WI38 (cell line): ENCODE measurements around the gene SYF2.
A peak's percentile ranks its signal among the peaks of the same experiment; 100 is the strongest.

Experiments
- H3K4me3 ChIP-seq: 2 replicates; pipeline ENCODE4 v1.5.1; 2011; ENCODE audit warnings: low read depth, mild to moderate bottlenecking, control low read depth, low read length
- CTCF ChIP-seq: IDR thresholded peaks from 2 replicates; pipeline ENCODE4 v1.5.1; 2012; ENCODE audit warnings: low read depth, mild to moderate bottlenecking, control low read depth, low read length

The SYF2 gene

DNA sequence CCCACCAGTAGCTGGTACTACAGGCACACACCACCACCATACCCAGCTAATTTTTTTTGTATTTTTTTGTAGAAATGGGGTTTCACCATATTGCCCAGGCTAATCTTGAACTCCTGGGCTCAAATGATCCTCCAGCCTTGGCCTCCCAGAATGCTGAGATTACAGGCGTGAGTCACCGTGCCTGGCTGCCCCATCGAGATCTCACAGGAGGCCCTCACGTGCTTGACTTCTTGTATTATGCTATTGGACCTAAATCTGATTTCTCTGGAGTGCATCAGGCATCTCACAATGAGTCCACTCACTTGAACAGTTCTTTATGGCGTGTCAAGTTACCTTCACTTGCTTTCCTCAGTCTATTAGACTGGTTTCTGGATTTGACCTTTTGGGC is 24.3 kb upstream of the SYF2 start:
- H3K4me3 ChIP-seq, result no peak overlapping the region
- no peak for TF ChIP-seq CTCF

- no peak overlapping the region for H3K4me3 ChIP-seq
- no peak for TF ChIP-seq CTCF
Measured at GRCh38 chr1:25255706-25256577, 23.6 kb upstream of the SYF2 start.

- TF ChIP-seq CTCF, result no peak
- no peak overlapping the region for H3K4me3 ChIP-seq
Measured at GRCh38 chr1:25253911-25254310, 21.6 kb upstream of the SYF2 start.

- TF ChIP-seq CTCF, result no peak
- peak overlapping the region; percentile 98 for H3K4me3 ChIP-seq
Measured at GRCh38 chr1:25247829-25248754, 15.8 kb upstream of the SYF2 start.

DNA sequence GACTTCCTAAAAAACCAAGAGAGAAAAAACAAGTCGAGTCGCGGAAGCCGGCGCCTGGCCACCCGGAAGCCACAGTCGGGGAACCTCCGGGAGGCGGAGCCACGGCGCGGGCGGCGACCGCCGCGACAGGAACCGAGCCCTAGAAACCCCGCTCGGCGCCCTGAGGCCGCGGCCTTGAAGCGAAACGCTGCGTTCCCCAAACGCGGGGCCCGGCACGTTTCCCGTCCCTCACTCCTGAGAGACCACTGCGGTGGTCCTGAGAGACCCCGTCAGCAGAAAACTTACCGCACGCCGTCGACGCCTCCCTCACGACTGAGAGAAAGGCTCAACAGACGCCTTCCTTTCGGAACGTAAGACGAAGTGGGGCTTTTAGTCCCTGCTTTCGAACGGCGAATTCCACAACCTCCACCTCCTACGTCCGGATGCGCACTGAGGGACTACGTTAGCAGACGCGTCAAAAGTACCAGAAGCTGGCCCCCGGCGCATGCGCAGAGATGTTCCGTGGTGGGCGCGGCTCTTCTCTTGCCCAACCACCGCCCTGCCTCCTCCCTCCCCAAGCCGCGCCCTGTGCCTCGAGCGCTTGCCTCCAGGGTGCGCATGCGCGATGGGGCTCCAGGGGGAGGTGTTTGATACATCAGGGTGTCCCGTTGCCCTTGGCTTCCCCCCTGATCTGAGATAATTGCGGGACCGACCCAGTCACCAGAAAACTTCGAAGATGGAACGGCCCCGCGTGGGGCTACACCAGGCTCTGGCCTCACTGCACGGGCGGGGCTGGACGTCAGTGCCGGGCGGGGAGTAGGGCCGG is 14.9 kb upstream of the SYF2 start, which contains the start of gene RSRP1:
Gene RSRP1, minus strand, starts transcription at position 431 of the 805 bp plus-strand sequence. CDS start 491 bp downstream, outside the sequence.
- TF ChIP-seq CTCF, result no peak
- H3K4me3 ChIP-seq, result peak within 1 kb of the TSS; percentile 98

- TF ChIP-seq CTCF, result no peak
- peak overlapping the region; percentile 98 for H3K4me3 ChIP-seq
Measured at GRCh38 chr1:25246600-25247023, 14.3 kb upstream of the SYF2 start.
